PC-9 (cell line): ENCODE data around the gene GPD1.

Experiments
- EZH2 ChIP-seq: fragments of 200-600 bp; sonication (generic); IDR thresholded peaks from 2 replicates; pipeline ENCODE4 v1.8.0; 2017; ENCODE audit warnings: antibody characterized with exemption, low read depth
- TF ChIP-seq, protein P1 (sequence below): fragments of 200-600 bp; sonication (generic); conservative IDR thresholded peaks from 2 replicates; pipeline ENCODE4 v1.6.1; 2017; ENCODE audit warnings: mixed run types, antibody characterized with exemption, mild to moderate bottlenecking, moderate library complexity

DNA sequence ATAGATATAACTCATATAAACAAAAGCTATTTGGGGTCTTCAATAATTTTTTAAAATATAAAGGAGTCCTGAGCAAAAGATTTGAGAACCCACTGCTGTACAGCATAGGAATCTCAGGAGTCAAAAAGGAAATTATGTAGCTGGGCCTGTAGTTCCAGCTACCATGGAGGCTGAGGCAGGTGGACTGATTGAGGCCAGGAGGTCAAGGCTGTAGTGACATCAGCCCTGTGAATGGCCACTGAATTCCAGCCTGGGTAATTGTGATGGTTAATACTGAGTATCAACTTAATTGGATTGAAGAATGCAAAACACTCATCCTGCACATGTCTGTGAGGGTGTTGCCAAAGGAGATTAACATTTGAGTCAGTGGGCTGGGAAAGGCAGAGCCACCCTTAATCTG is 52.8 kb downstream of the GPD1 start:
- TF ChIP-seq, protein P1, sequence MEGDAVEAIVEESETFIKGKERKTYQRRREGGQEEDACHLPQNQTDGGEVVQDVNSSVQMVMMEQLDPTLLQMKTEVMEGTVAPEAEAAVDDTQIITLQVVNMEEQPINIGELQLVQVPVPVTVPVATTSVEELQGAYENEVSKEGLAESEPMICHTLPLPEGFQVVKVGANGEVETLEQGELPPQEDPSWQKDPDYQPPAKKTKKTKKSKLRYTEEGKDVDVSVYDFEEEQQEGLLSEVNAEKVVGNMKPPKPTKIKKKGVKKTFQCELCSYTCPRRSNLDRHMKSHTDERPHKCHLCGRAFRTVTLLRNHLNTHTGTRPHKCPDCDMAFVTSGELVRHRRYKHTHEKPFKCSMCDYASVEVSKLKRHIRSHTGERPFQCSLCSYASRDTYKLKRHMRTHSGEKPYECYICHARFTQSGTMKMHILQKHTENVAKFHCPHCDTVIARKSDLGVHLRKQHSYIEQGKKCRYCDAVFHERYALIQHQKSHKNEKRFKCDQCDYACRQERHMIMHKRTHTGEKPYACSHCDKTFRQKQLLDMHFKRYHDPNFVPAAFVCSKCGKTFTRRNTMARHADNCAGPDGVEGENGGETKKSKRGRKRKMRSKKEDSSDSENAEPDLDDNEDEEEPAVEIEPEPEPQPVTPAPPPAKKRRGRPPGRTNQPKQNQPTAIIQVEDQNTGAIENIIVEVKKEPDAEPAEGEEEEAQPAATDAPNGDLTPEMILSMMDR, result no peak
- no peak for TF ChIP-seq EZH2
